Activated B cell treated with CpG ODN at 0.5 μM for 24 hours (primary cell): ENCODE results near the gene POLL. TPM values are rescaled to one million over a fixed set of nuclear protein-coding genes. Genes with fewer than 3 reads are reported as not detected.

Experiments used
- ATAC-seq: fragments of 200-7000 bp; cut with Tn5 transposase; one replicate; pipeline ENCODE4 v1.10.0; 2021; ENCODE audit warnings: low read depth, mild to moderate bottlenecking, moderate library complexity
- CTCF ChIA-PET: fragments of 350-600 bp; sonication (Branson Sonifier 250); formaldehyde crosslinking; loops from one replicate; lab custom pipeline; 2021; ENCODE audit warnings: antibody characterized with exemption; lab: Charles Lee
- POLR2A ChIA-PET: fragments of 350-600 bp; sonication (Branson Sonifier 250); formaldehyde crosslinking; loops from one replicate; lab custom pipeline; 2021; ENCODE audit warnings: antibody characterized with exemption; lab: Charles Lee
- DNase-seq: peaks from one replicate; pipeline ENCODE4 v3.0.0; 2022
- H3K27ac Mint-ChIP-seq: one replicate; pipeline ENCODE4 v1.8.0; 2020; ENCODE audit warnings: mixed read lengths
- H3K27me3 Mint-ChIP-seq: one replicate; pipeline ENCODE4 v1.8.0; 2021; ENCODE audit warnings: mixed read lengths
- H3K36me3 Mint-ChIP-seq: one replicate; pipeline ENCODE4 v1.8.0; 2021; ENCODE audit warnings: low read depth, mixed read lengths
- H3K4me1 Mint-ChIP-seq: one replicate; pipeline ENCODE4 v1.8.0; 2021; ENCODE audit warnings: mixed read lengths
- H3K4me3 Mint-ChIP-seq: one replicate; pipeline ENCODE4 v1.8.0; 2020; ENCODE audit warnings: mild to moderate bottlenecking, mixed read lengths
- H3K9me3 Mint-ChIP-seq: one replicate; pipeline ENCODE4 v1.8.0; 2020; ENCODE audit warnings: mixed read lengths
- CTCF ChIP-seq: fragments of 200-600 bp; IDR thresholded peaks from one replicate; pipeline ENCODE4 v1.8.0; 2022; ENCODE audit warnings: antibody characterized with exemption, mild to moderate bottlenecking
- intact Hi-C: fragments of 100-400 bp; cut with micrococcal nuclease; formaldehyde crosslinking; loops from one replicate; pipeline ENCODE4 v1.15.1; 2024
- total RNA-seq: library from RNA; stranded (reverse); gene quantifications from 2 replicates; pipeline ENCODE4 v1.2.3, GENCODE V29; 2022

POLL gene
- total RNA-seq, 1 donor from 2014 or later = 39.5 TPM

- peak; percentile 83 for DNase-seq
- Mint-ChIP-seq H3K27ac (no peak overlapping the region), H3K36me3 (no peaks in the 10 kb centered on the region), H3K9me3 (peaks cover 2% of the 10 kb centered on the region), H3K27me3 (peaks cover 42% of the 10 kb centered on the region), H3K4me3 (peak overlapping the region; percentile 84), H3K4me1 (peaks cover 22% of the 10 kb centered on the region)
- peak; percentile 89 for ATAC-seq
- intact Hi-C loops = loop anchor here (1.0 to 10.0 kb wide), 8 partner anchors 18 to 505 kb away; partner anchors contain the start of genes BTRC, DPCD, KAZALD1 and POLL
- POLR2A ChIA-PET = interaction anchor here (0.5 to 1.1 kb wide), 2 partner anchors 18 to 560 kb away, joined by 3 to 10 read pairs; partner anchors contain the start of genes DPCD and POLL
- CTCF ChIA-PET = interaction anchor here (0.6 to 3.9 kb wide), 15 partner anchors 12 to 412 kb away, joined by 3 to 32 read pairs (median 4); partner anchors contain the start of genes DPCD and POLL
- TF ChIP-seq CTCF = no peak
Observed at GRCh38 chr10:101569622-101570427, 18.2 kb downstream of the POLL start.

GRCh38 chr10:101569323-101569621 lies 18.8 kb downstream of the POLL start:
- H3K9me3 Mint-ChIP-seq = peaks cover 2% of the 10 kb centered on the region
- H3K4me1 Mint-ChIP-seq = peaks cover 22% of the 10 kb centered on the region
- CTCF ChIA-PET = interaction anchor here (0.6 to 3.9 kb wide), 10 partner anchors 17 to 412 kb away, joined by 3 to 32 read pairs (median 6); partner anchors contain the start of genes DPCD and POLL
- no peak for ATAC-seq
- intact Hi-C loops = loop anchor here (10.0 kb wide), 1 partner anchor 214 kb away; the partner anchor contains the start of gene BTRC
- H3K36me3 Mint-ChIP-seq = no peaks in the 10 kb centered on the region
- TF ChIP-seq CTCF = no peak
- peak overlapping the region; percentile 84 for H3K4me3 Mint-ChIP-seq
- H3K27me3 Mint-ChIP-seq = peaks cover 43% of the 10 kb centered on the region
- POLR2A ChIA-PET = interaction anchor here (0.5 kb wide), 1 partner anchor 560 kb away, joined by 3 read pairs; no protein-coding TSS in a partner anchor
- no peak overlapping the region for H3K27ac Mint-ChIP-seq
- DNase-seq = no peak

- intact Hi-C loops = loop anchor here (10.0 kb wide), 1 partner anchor 213 kb away; the partner anchor contains the start of gene BTRC
- Mint-ChIP-seq H3K27ac (no peak overlapping the region), H3K4me3 (peak overlapping the region; percentile 46), H3K36me3 (no peaks in the 10 kb centered on the region), H3K9me3 (peaks cover 2% of the 10 kb centered on the region), H3K4me1 (peaks cover 22% of the 10 kb centered on the region), H3K27me3 (peaks cover 48% of the 10 kb centered on the region)
- ATAC-seq (no peak), DNase-seq (no peak)
- ChIA-PET CTCF (interaction anchor here (1.8 kb wide), 1 partner anchor 353 kb away, joined by 4 read pairs; no protein-coding TSS in a partner anchor), POLR2A (interaction anchor here (0.5 to 0.6 kb wide), 2 partner anchors 489 to 497 kb away, joined by 3 to 5 read pairs; no protein-coding TSS in a partner anchor)
- no peak for TF ChIP-seq CTCF
Observed at GRCh38 chr10:101568054-101568745, 19.9 kb downstream of the POLL start.

- peak overlapping the region; percentile 44 for H3K4me3 Mint-ChIP-seq
- no peaks in the 10 kb centered on the region for H3K36me3 Mint-ChIP-seq
- no peak for TF ChIP-seq CTCF
- H3K4me1 Mint-ChIP-seq = peaks cover 22% of the 10 kb centered on the region
- CTCF ChIA-PET = interaction anchor here (1.8 kb wide), 1 partner anchor 353 kb away, joined by 4 read pairs; no protein-coding TSS in a partner anchor
- H3K27ac Mint-ChIP-seq = no peak overlapping the region
- DNase-seq = no peak
- intact Hi-C loops = loop anchor here (10.0 kb wide), 1 partner anchor 213 kb away; the partner anchor contains the start of gene BTRC
- no peak for ATAC-seq
- H3K9me3 Mint-ChIP-seq = no peaks in the 10 kb centered on the region
- peaks cover 48% of the 10 kb centered on the region for H3K27me3 Mint-ChIP-seq
- POLR2A ChIA-PET = interaction anchor here (0.5 kb wide), 1 partner anchor 496 kb away, joined by 5 read pairs; no protein-coding TSS in a partner anchor
Observed at GRCh38 chr10:101567165-101568006, 20.7 kb downstream of the POLL start.
